H9 (cell line): ENCODE results near the gene NGF. TPM values are rescaled to one million over a fixed set of nuclear protein-coding genes. Genes with fewer than 3 reads are reported as not detected.

Experiments used
- DNase-seq: peaks from one replicate; pipeline ENCODE4 v3.0.0-alpha.2; 2017
- H2AFZ ChIP-seq: one replicate; pipeline ENCODE4 v1.6.1; 2013; ENCODE audit warnings: mild to moderate bottlenecking, low read length, control low read depth, moderate library complexity
- H2AK5ac ChIP-seq: 2 replicates; pipeline ENCODE4 v1.6.1; 2013; ENCODE audit warnings: low read length, control low read depth, mixed read lengths; ENCODE audit not compliant: insufficient read length
- H2BK120ac ChIP-seq: one replicate; pipeline ENCODE4 v1.6.1; 2013; ENCODE audit warnings: low read depth, mild to moderate bottlenecking, low read length, control low read depth, inconsistent platforms; ENCODE audit not compliant: poor library complexity, severe bottlenecking
- H2BK12ac ChIP-seq: 2 replicates; pipeline ENCODE4 v1.6.1; 2013; ENCODE audit warnings: low read length, control low read depth, mixed read lengths, low read depth; ENCODE audit not compliant: insufficient read length
- H2BK15ac ChIP-seq: 2 replicates; pipeline ENCODE4 v1.6.1; 2013; ENCODE audit warnings: low read depth, low read length, control low read depth
- H2BK20ac ChIP-seq: one replicate; pipeline ENCODE4 v1.6.1; 2013; ENCODE audit warnings: low read depth, mild to moderate bottlenecking, low read length, control low read depth, inconsistent platforms; ENCODE audit not compliant: poor library complexity, severe bottlenecking
- H2BK5ac ChIP-seq: 2 replicates; pipeline ENCODE4 v1.6.1; 2013; ENCODE audit warnings: low read length, control low read depth, mixed read lengths; ENCODE audit not compliant: insufficient read length
- H3K14ac ChIP-seq: 2 replicates; pipeline ENCODE4 v1.6.1; 2013; ENCODE audit warnings: low read length, control low read depth; ENCODE audit not compliant: insufficient read depth
- H3K18ac ChIP-seq: 2 replicates; pipeline ENCODE4 v1.6.1; 2013; ENCODE audit warnings: low read depth, mild to moderate bottlenecking, mixed read lengths, low read length, control low read depth; ENCODE audit not compliant: insufficient read length
- H3K23ac ChIP-seq: 2 replicates; pipeline ENCODE4 v1.6.1; 2013; ENCODE audit warnings: low read length, control low read depth, mixed read lengths, low read depth; ENCODE audit not compliant: insufficient read length
- H3K23me2 ChIP-seq: 2 replicates; pipeline ENCODE4 v1.6.1; 2013; ENCODE audit warnings: low read depth, mild to moderate bottlenecking, mixed read lengths, low read length, control low read depth; ENCODE audit not compliant: insufficient read length, poor library complexity, severe bottlenecking
- H3K27ac ChIP-seq: 2 replicates; pipeline ENCODE4 v1.5.1; 2013; ENCODE audit warnings: low read length, control low read depth, mixed read lengths, low read depth; ENCODE audit not compliant: insufficient read length
- H3K27me3 ChIP-seq: 2 replicates; pipeline ENCODE4 v1.6.1; 2013; ENCODE audit warnings: low read length, control low read depth, inconsistent platforms; ENCODE audit not compliant: insufficient read depth
- H3K4ac ChIP-seq: 2 replicates; pipeline ENCODE4 v1.6.1; 2013; ENCODE audit warnings: low read depth, mild to moderate bottlenecking, control low read depth, inconsistent platforms, low read length, moderate library complexity
- H3K4me1 ChIP-seq: 2 replicates; pipeline ENCODE4 v1.6.1; 2013; ENCODE audit warnings: low read length, control low read depth, inconsistent platforms; ENCODE audit not compliant: insufficient read depth
- H3K4me2 ChIP-seq: 2 replicates; pipeline ENCODE4 v1.6.1; 2013; ENCODE audit warnings: low read length, control low read depth, mixed read lengths; ENCODE audit not compliant: insufficient read length, insufficient read depth
- H3K56ac ChIP-seq: 2 replicates; pipeline ENCODE4 v1.6.1; 2013; ENCODE audit warnings: low read depth, mild to moderate bottlenecking, mixed read lengths, low read length, control low read depth; ENCODE audit not compliant: insufficient read length
- H3K79me1 ChIP-seq: 2 replicates; pipeline ENCODE4 v1.6.1; 2013; ENCODE audit warnings: low read depth, mild to moderate bottlenecking, moderate library complexity, low read length, control low read depth, inconsistent platforms; ENCODE audit not compliant: insufficient read depth, poor library complexity, severe bottlenecking
- H3K79me2 ChIP-seq: 2 replicates; pipeline ENCODE4 v1.6.1; 2013; ENCODE audit warnings: low read length, control low read depth, inconsistent platforms; ENCODE audit not compliant: insufficient read depth
- H3K9ac ChIP-seq: 2 replicates; pipeline ENCODE4 v1.6.1; 2013; ENCODE audit warnings: low read length, control low read depth, mixed read lengths; ENCODE audit not compliant: insufficient read length; ENCODE audit errors: extremely low read depth
- H3K9me3 ChIP-seq: one replicate; pipeline ENCODE4 v1.6.1; 2013; ENCODE audit warnings: low read depth, low read length, inconsistent platforms; ENCODE audit not compliant: control insufficient read depth
- H3T11ph ChIP-seq: one replicate; pipeline ENCODE4 v1.6.1; 2013; ENCODE audit warnings: mild to moderate bottlenecking, low read length, control low read depth, inconsistent platforms
- H4K20me1 ChIP-seq: one replicate; pipeline ENCODE4 v1.6.1; 2013; ENCODE audit not compliant: control insufficient read depth, insufficient read length, insufficient read depth
- H4K5ac ChIP-seq: 2 replicates; pipeline ENCODE4 v1.6.1; 2013; ENCODE audit warnings: low read depth, mild to moderate bottlenecking, mixed read lengths, low read length, control low read depth; ENCODE audit not compliant: insufficient read length
- H4K8ac ChIP-seq: replicated peaks from 2 replicates; pipeline ENCODE4 v1.6.1; 2013; ENCODE audit warnings: low read length, control low read depth, mixed read lengths, low read depth; ENCODE audit not compliant: insufficient read length
- H4K91ac ChIP-seq: 2 replicates; pipeline ENCODE4 v1.6.1; 2013; ENCODE audit warnings: low read depth, mild to moderate bottlenecking, moderate library complexity, mixed read lengths, low read length, control low read depth; ENCODE audit not compliant: insufficient read length
- H3K27ac Mint-ChIP-seq, 3 experiments: 2 replicates in 2 of 3; 3 replicates in 1 of 3; pipeline ENCODE4 v1.8.0; 2020 to 2021; ENCODE audit warnings: mixed read lengths in 3 of 3, mild to moderate bottlenecking in 1 of 3, moderate library complexity in 1 of 3
- H3K27me3 Mint-ChIP-seq: 2 replicates; pipeline ENCODE4 v1.8.0; 2021; ENCODE audit warnings: low read depth, mild to moderate bottlenecking, moderate library complexity, mixed read lengths
- H3K36me3 Mint-ChIP-seq, 3 experiments: 2 replicates in 2 of 3; 3 replicates in 1 of 3; pipeline ENCODE4 v1.8.0; 2020 to 2021; ENCODE audit warnings: low read depth in 3 of 3, mixed read lengths in 3 of 3; ENCODE audit not compliant: insufficient read depth in 1 of 3
- H3K4me1 Mint-ChIP-seq, 2 experiments: 2 replicates each; pipeline ENCODE4 v1.8.0; 2020; ENCODE audit warnings: mixed read lengths in 2 of 2
- H3K4me3 Mint-ChIP-seq, 2 experiments: 2 replicates in 1 of 2; 3 replicates in 1 of 2; pipeline ENCODE4 v1.8.0; 2020 to 2021; ENCODE audit warnings: mild to moderate bottlenecking in 2 of 2, mixed read lengths in 2 of 2, moderate library complexity in 1 of 2
- H3K9me3 Mint-ChIP-seq, 2 experiments: 2 replicates in 1 of 2; 3 replicates in 1 of 2; pipeline ENCODE4 v1.8.0; 2020; ENCODE audit warnings: mild to moderate bottlenecking in 2 of 2, mixed read lengths in 2 of 2, moderate library complexity in 1 of 2
- WGBS: extraction: QIAGEN DNeasy Blood & Tissue Kit; methylation state at CpG from one replicate; pipeline ENCODE4 v1.1.7; 2013; ENCODE audit warnings: missing lambda C conversion rate, low lambda C conversion rate, mixed read lengths; ENCODE audit not compliant: insufficient read length; ENCODE audit errors: extremely low coverage; 5-methylcytosine and 5-hydroxymethylcytosine counted together
- total RNA-seq: library from RNA; stranded (reverse); gene quantifications from 2 replicates; pipeline ENCODE4 v1.2.1, GENCODE V29; 2021
- TF ChIP-seq, protein P1 (sequence below): fragments of 200-600 bp; sonication (generic); conservative IDR thresholded peaks from 3 replicates; pipeline ENCODE4 v1.8.0; 2021; ENCODE audit warnings: antibody characterized with exemption, mild to moderate bottlenecking

Gene NGF
- total RNA-seq, 1 experiment from 2014 or later: 0.22 TPM

DNA sequence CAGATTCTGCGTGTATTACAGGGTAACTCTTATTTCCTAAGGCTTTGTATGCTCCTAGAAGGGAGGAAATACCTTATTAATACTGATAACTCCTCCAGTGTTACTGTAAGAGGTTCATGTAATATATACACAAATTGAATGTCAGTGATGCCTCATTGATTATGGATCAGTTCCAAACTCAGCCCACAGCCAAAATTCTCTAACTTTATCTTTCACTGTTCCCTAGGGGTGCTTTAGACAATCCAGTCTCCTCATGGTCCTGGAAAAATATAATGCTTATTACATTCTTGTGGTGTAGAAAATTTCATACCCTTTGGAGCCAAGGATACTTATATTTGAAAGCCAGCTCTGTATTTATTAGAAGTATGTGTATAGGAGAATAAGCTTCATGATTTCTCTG, 73.0 kb downstream of the NGF start:
- no peaks in the 10 kb centered on the region for H4K20me1 ChIP-seq
- no peaks in the 10 kb centered on the region for H3K79me1 ChIP-seq
- Mint-ChIP-seq H3K9me3 (no peaks in the 10 kb centered on the region), H3K4me3 (no peak overlapping the region), H3K27ac (no peak overlapping the region), H3K36me3 (no peaks in the 10 kb centered on the region; a peak in 1 of 7 replicates), H3K4me1 (no peaks in the 10 kb centered on the region), H3K27me3 (no peaks in the 10 kb centered on the region; the same call in none of the 2 replicates)
- TF ChIP-seq, protein P1, sequence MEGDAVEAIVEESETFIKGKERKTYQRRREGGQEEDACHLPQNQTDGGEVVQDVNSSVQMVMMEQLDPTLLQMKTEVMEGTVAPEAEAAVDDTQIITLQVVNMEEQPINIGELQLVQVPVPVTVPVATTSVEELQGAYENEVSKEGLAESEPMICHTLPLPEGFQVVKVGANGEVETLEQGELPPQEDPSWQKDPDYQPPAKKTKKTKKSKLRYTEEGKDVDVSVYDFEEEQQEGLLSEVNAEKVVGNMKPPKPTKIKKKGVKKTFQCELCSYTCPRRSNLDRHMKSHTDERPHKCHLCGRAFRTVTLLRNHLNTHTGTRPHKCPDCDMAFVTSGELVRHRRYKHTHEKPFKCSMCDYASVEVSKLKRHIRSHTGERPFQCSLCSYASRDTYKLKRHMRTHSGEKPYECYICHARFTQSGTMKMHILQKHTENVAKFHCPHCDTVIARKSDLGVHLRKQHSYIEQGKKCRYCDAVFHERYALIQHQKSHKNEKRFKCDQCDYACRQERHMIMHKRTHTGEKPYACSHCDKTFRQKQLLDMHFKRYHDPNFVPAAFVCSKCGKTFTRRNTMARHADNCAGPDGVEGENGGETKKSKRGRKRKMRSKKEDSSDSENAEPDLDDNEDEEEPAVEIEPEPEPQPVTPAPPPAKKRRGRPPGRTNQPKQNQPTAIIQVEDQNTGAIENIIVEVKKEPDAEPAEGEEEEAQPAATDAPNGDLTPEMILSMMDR: no peak
- no peak overlapping the region for H2BK12ac ChIP-seq
- no peak overlapping the region for H2BK120ac ChIP-seq
- no peak overlapping the region for H3T11ph ChIP-seq
- no peak overlapping the region for H3K4me2 ChIP-seq
- no peak overlapping the region for H3K4ac ChIP-seq
- H3K27me3 ChIP-seq: no peaks in the 10 kb centered on the region
- no peak overlapping the region for H4K91ac ChIP-seq
- no CpG with 5 or more reads among the region's 1 CpG for WGBS
- H3K4me1 ChIP-seq: no peaks in the 10 kb centered on the region
- H3K27ac ChIP-seq: no peak overlapping the region
- no peak overlapping the region for H3K9ac ChIP-seq
- H2BK20ac ChIP-seq: no peak overlapping the region
- H3K14ac ChIP-seq: no peak overlapping the region
- no peaks in the 10 kb centered on the region for H3K79me2 ChIP-seq
- H4K8ac ChIP-seq: no peak overlapping the region
- H2AFZ ChIP-seq: no peak overlapping the region
- H3K23ac ChIP-seq: no peak overlapping the region
- no peaks in the 10 kb centered on the region for H3K9me3 ChIP-seq
- H3K18ac ChIP-seq: no peak overlapping the region
- no peak overlapping the region for H2AK5ac ChIP-seq
- no peak overlapping the region for H2BK15ac ChIP-seq
- H3K23me2 ChIP-seq: no peaks in the 10 kb centered on the region
- H4K5ac ChIP-seq: no peak overlapping the region
- no peak overlapping the region for H2BK5ac ChIP-seq
- no peak overlapping the region for H3K56ac ChIP-seq
- no peak for DNase-seq
